HCT116 (cell line): Measurements from ENCODE around the gene DCN.

ENCODE experiments used
- ATF3 ChIP-seq: IDR thresholded peaks from 2 replicates; pipeline ENCODE4 v1.6.1; 2012
- CTCF ChIP-seq, 3 experiments: fragments of 200-600 bp in 1 of 3; sonication (generic) in 1 of 3; IDR thresholded peaks in 2 of 3; conservative IDR thresholded peaks in 1 of 3; 2 replicates each; pipeline ENCODE4 v1.5.1; 2012 to 2017; ENCODE audit warnings: low read depth in 2 of 3, low read length in 2 of 3, antibody characterized with exemption in 1 of 3, borderline replicate concordance in 1 of 3, control low read depth in 1 of 3, mild to moderate bottlenecking in 1 of 3, mixed read lengths in 1 of 3, mixed run types in 1 of 3, moderate library complexity in 1 of 3; ENCODE audit not compliant: insufficient read depth in 1 of 3
- EGR1 ChIP-seq: IDR thresholded peaks from 2 replicates; pipeline ENCODE4 v1.6.1; 2012; ENCODE audit warnings: low read depth
- EZH2phosphoT487 ChIP-seq: fragments of 200-600 bp; IDR thresholded peaks from 2 replicates; pipeline ENCODE4 v1.6.1; 2018; ENCODE audit warnings: antibody characterized with exemption, borderline replicate concordance
- MAX ChIP-seq: IDR thresholded peaks from 2 replicates; pipeline ENCODE4 v1.6.1; 2012
- POLR2A ChIP-seq: IDR thresholded peaks from 2 replicates; pipeline ENCODE4 v1.7.0; 2011; ENCODE audit warnings: borderline replicate concordance; ENCODE audit not compliant: insufficient read depth, insufficient read length; ENCODE audit errors: extremely low read depth
- POLR2AphosphoS5 ChIP-seq: IDR thresholded peaks from 2 replicates; pipeline ENCODE4 v1.6.1; 2011; ENCODE audit warnings: mild to moderate bottlenecking, low read depth, low read length, moderate library complexity
- RAD21 ChIP-seq: IDR thresholded peaks from 2 replicates; pipeline ENCODE4 v1.6.1; 2012; ENCODE audit warnings: low read depth, mild to moderate bottlenecking
- REST ChIP-seq: IDR thresholded peaks from 2 replicates; pipeline ENCODE4 v1.6.1; 2012; ENCODE audit warnings: low read depth
- SRF ChIP-seq: IDR thresholded peaks from 2 replicates; pipeline ENCODE4 v1.6.1; 2012; ENCODE audit warnings: low read depth
- TCF7L2 ChIP-seq: IDR thresholded peaks from 2 replicates; pipeline ENCODE4 v1.7.0; 2011; ENCODE audit warnings: borderline replicate concordance, inconsistent platforms; ENCODE audit not compliant: insufficient read depth, insufficient read length; ENCODE audit errors: extremely low read depth
- YY1 ChIP-seq: IDR thresholded peaks from 2 replicates; pipeline ENCODE4 v1.6.1; 2011; ENCODE audit warnings: low read length, low read depth, moderate library complexity, mild to moderate bottlenecking; ENCODE audit not compliant: insufficient replicate concordance; ENCODE audit errors: extremely low read depth
- ZBTB33 ChIP-seq: IDR thresholded peaks from 2 replicates; pipeline ENCODE4 v1.6.1; 2011; ENCODE audit warnings: mild to moderate bottlenecking, low read length, moderate library complexity; ENCODE audit not compliant: insufficient replicate concordance; ENCODE audit errors: extremely low read depth

- TF ChIP-seq POLR2A (no peak), TCF7L2 (no peak), CTCF (IDR thresholded peaks at IDR 0.05 in 2 of 3, conservative IDR thresholded peaks at IDR 0.05 in 1 of 3; ENCODE audit: borderline replicate concordance in 1 of 3, insufficient read depth in 1 of 3, low read depth in 2 of 3, low read length in 2 of 3) (no peak), YY1 (no peak), MAX (no peak), ZBTB33 (no peak), RAD21 (no peak), REST (no peak), EGR1 (no peak), SRF (no peak), EZH2phosphoT487 (no peak), POLR2AphosphoS5 (no peak), ATF3 (no peak)
Observed at GRCh38 chr12:91094957-91095356, 87.7 kb downstream of the DCN start.
